NCI-H1930 (cell line): ENCODE data around the gene MRC2.

Source experiments
- DNase-seq, 2 experiments: peaks; one replicate each; lab custom pipeline; 2025; lab: John Stamatoyannopoulos, UW

Gene MRC2

GRCh38 chr17:62614142-62614541 lies 13.3 kb upstream of the MRC2 start:
- DNase-seq: no peak

GRCh38 chr17:62615503-62615902 lies 12.0 kb upstream of the MRC2 start:
- no peak for DNase-seq

- no peak for DNase-seq
These were observed 10.2 kb upstream of the MRC2 start for GRCh38 chr17:62616993-62617893.

- no peak for DNase-seq
These were observed 9.5 kb upstream of the MRC2 start for GRCh38 chr17:62617894-62618472.

GRCh38 chr17:62618647-62619416 lies 8.6 kb upstream of the MRC2 start:
- DNase-seq: no peak

GRCh38 chr17:62619417-62620155 lies 7.9 kb upstream of the MRC2 start:
- no peak for DNase-seq

GRCh38 chr17:62621223-62621622 lies 6.2 kb upstream of the MRC2 start:
- no peak for DNase-seq

- no peak for DNase-seq
These were observed 2.1 kb upstream of the MRC2 start for GRCh38 chr17:62625184-62625869.

- DNase-seq: no peak
These were observed 1.6 kb upstream of the MRC2 start for GRCh38 chr17:62625870-62626200.

- DNase-seq: no peak
These were observed 701 bp upstream of the MRC2 start for GRCh38 chr17:62626719-62627218.

GRCh38 chr17:62627904-62628633 lies 599 bp downstream of the MRC2 start:
- DNase-seq: no peak

- no peak for DNase-seq
These were observed 1.5 kb downstream of the MRC2 start for GRCh38 chr17:62628831-62629555.

GRCh38 chr17:62629556-62630364 lies 2.3 kb downstream of the MRC2 start:
- no peak for DNase-seq

GRCh38 chr17:62630365-62631085 lies 3.1 kb downstream of the MRC2 start:
- no peak for DNase-seq

GRCh38 chr17:62631086-62631935 lies 3.8 kb downstream of the MRC2 start:
- DNase-seq: no peak

- no peak for DNase-seq
These were observed 4.8 kb downstream of the MRC2 start for GRCh38 chr17:62631936-62632924.
